ENCODE measurements around the gene DISP1. TPM values are rescaled to one million over a fixed set of nuclear protein-coding genes. Genes with fewer than 3 reads are reported as not detected.

Gene DISP1
- polyA plus RNA-seq, 1 experiment: 6.2 TPM

DNA sequence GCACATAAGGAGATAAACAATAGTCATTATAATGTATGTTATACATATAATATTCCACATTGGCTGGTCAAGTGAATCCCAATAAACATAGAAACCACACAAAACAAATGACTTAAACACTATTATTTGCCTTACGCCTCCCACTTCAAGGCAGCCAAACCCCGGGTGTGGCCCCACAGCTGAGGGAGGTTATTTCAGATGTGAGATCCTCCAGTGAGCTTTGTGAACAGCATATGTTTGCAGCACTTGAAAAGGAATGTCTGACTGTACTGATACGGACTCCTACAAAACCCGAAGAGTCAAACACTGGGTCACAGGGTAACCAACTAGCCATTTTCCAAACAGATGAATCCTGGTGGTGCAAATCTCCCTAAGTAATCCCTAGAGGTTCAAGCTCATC lies 27.1 kb upstream of the DISP1 start:
- POLR2A ChIA-PET: no interaction called here
- no peak overlapping the region for H3K4me3 ChIP-seq (ENCODE audit: low read depth, low read length)
- CTCF ChIA-PET: interaction anchor here (0.9 to 1.6 kb wide), 2 partner anchors 303 to 336 kb away, joined by 3 to 9 read pairs; no protein-coding TSS in a partner anchor
- TF ChIP-seq, protein P1, sequence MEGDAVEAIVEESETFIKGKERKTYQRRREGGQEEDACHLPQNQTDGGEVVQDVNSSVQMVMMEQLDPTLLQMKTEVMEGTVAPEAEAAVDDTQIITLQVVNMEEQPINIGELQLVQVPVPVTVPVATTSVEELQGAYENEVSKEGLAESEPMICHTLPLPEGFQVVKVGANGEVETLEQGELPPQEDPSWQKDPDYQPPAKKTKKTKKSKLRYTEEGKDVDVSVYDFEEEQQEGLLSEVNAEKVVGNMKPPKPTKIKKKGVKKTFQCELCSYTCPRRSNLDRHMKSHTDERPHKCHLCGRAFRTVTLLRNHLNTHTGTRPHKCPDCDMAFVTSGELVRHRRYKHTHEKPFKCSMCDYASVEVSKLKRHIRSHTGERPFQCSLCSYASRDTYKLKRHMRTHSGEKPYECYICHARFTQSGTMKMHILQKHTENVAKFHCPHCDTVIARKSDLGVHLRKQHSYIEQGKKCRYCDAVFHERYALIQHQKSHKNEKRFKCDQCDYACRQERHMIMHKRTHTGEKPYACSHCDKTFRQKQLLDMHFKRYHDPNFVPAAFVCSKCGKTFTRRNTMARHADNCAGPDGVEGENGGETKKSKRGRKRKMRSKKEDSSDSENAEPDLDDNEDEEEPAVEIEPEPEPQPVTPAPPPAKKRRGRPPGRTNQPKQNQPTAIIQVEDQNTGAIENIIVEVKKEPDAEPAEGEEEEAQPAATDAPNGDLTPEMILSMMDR (IDR thresholded peaks at IDR 0.05; ENCODE audit: low read depth, low read length): no peak
- peaks cover 9% of the 10 kb centered on the region for H3K27me3 ChIP-seq (ENCODE audit: control insufficient read depth, insufficient read depth, low read length)
- H3K27ac ChIP-seq (ENCODE audit: low read depth, low read length): no peak overlapping the region
- H3K9me3 ChIP-seq (ENCODE audit: control insufficient read depth, insufficient read depth, low read length): no peaks in the 10 kb centered on the region
- DNase-seq (ENCODE audit: low read depth, low spot score): no peak

DNA sequence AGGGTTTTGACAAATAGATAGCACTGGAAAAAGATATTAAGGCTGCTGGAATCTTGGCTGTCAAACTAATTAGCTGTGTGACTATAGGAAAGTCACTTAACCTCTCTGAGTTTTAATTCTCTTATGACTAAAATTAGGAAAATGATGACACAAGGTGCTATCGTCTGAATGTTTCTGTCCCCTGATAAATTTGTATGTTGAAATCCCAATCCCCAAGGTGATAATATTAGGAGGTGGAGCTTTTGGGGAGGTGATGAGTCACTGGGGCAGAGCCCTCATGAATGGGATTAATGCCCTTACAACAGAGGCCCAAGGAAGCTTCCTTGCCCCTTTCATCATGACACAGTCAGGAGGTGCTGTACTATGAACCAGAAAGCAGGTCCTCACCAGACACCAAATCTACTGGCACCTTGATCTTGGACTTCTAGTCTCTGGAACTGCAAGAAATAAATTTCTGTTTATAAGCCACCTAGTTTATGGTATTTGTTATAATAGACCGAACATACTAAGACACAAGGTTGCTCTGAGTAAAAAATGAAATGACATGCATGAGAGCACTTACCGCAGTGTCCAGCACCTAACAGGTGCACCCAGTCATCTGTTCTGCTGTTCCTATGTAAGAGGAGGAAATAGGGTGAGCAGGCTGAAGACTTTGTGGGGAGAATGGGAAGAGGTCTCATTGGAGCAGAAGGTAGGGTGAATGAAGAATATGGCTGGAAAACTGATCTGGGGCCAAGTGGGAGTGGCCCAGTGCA lies 26.3 kb upstream of the DISP1 start:
- H3K27me3 ChIP-seq (ENCODE audit: control insufficient read depth, insufficient read depth, low read length): peaks cover 9% of the 10 kb centered on the region
- ChIA-PET CTCF (interaction anchor here (0.6 to 1.6 kb wide), 4 partner anchors 23 to 335 kb away, joined by 3 to 9 read pairs (median 4); no protein-coding TSS in a partner anchor), POLR2A (no interaction called here)
- no peak overlapping the region for H3K4me3 ChIP-seq (ENCODE audit: low read depth, low read length)
- no peak for DNase-seq (ENCODE audit: low read depth, low spot score)
- no peaks in the 10 kb centered on the region for H3K9me3 ChIP-seq (ENCODE audit: control insufficient read depth, insufficient read depth, low read length)
- H3K27ac ChIP-seq (ENCODE audit: low read depth, low read length): no peak overlapping the region
- TF ChIP-seq, protein P1 (IDR thresholded peaks at IDR 0.05; ENCODE audit: low read depth, low read length): no peak

DNA sequence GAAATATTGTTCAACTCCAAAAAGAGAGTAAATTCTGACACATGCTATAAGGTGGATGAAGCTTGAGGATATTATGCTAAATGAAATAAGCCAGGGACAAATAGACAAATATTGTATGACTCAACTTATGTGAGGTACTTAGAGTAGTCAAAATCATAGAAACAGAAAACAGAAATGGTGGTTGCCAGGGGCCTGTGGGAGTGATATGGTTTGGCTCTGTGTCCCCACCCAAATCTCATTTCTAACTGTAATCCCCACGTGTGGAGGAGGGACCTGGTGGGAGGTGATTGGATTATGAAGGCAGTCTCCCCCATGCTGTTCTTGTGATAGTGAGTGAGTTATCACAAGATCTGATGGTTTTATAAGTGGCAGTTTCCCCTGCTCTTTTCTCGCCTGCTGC lies 24.7 kb upstream of the DISP1 start:
- H3K27me3 ChIP-seq (ENCODE audit: control insufficient read depth, insufficient read depth, low read length): peaks cover 9% of the 10 kb centered on the region
- TF ChIP-seq, protein P1 (IDR thresholded peaks at IDR 0.05; ENCODE audit: low read depth, low read length): no peak
- H3K27ac ChIP-seq (ENCODE audit: low read depth, low read length): no peak overlapping the region
- no peak for DNase-seq (ENCODE audit: low read depth, low spot score)
- no peaks in the 10 kb centered on the region; the same call in 1 of the 2 replicates for H3K9me3 ChIP-seq (ENCODE audit: control insufficient read depth, insufficient read depth, low read length)
- POLR2A ChIA-PET: no interaction called here
- no peak overlapping the region for H3K4me3 ChIP-seq (ENCODE audit: low read depth, low read length)
- CTCF ChIA-PET: interaction anchor here (0.6 to 7.2 kb wide), 2 partner anchors 299 to 350 kb away, joined by 3 to 118 read pairs; no protein-coding TSS in a partner anchor

DNA sequence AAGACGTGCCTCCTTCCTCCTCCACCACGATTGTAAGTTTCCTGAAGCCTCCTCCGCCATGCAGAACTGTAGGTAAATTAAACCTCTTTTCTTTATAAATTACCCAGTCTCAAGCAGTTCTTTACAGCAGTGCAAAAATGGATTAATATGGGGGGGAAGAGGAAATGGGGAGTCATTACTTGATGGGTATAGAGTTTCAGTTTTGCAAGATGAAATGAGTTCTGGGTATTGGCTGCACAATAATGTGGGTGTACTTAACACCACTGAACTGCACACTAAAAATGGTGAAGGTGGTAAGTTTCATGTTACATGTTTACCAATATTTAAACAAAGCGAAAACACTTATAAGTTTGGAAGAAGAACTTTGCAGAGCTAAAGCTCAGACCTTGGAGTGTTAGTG lies 24.3 kb upstream of the DISP1 start:
- no peak for DNase-seq (ENCODE audit: low read depth, low spot score)
- CTCF ChIA-PET: interaction anchor here (0.6 to 7.2 kb wide), 2 partner anchors 298 to 350 kb away, joined by 3 to 118 read pairs; no protein-coding TSS in a partner anchor
- POLR2A ChIA-PET: no interaction called here
- no peaks in the 10 kb centered on the region; the same call in 1 of the 2 replicates for H3K9me3 ChIP-seq (ENCODE audit: control insufficient read depth, insufficient read depth, low read length)
- no peak overlapping the region for H3K27ac ChIP-seq (ENCODE audit: low read depth, low read length)
- peaks cover 9% of the 10 kb centered on the region for H3K27me3 ChIP-seq (ENCODE audit: control insufficient read depth, insufficient read depth, low read length)
- TF ChIP-seq, protein P1 (IDR thresholded peaks at IDR 0.05; ENCODE audit: low read depth, low read length): no peak
- no peak overlapping the region for H3K4me3 ChIP-seq (ENCODE audit: low read depth, low read length)

All from AG04450 (cell line).